Ovary (tissue), 3 donors: ENCODE data around the gene COL5A2.

Experiments
- EP300 ChIP-seq: sonication (generic); formaldehyde crosslinking; IDR thresholded peaks from one replicate; pipeline ENCODE4 v1.6.1; 2017; ENCODE audit warnings: antibody characterized with exemption
- TF ChIP-seq, protein P1 (sequence below), 3 donors: fragments of 450-650 bp in 2 of 3; fragments of 200-600 bp in 1 of 3; IDR thresholded peaks; one replicate each; pipeline versions ENCODE4 v1.5.1 to v1.8.0; 2016 to 2022; ENCODE audit warnings: antibody characterized with exemption in 3 of 3, mild to moderate bottlenecking in 1 of 3
- donor health status: DM: no; HTN: no; CAD: no.

DNA sequence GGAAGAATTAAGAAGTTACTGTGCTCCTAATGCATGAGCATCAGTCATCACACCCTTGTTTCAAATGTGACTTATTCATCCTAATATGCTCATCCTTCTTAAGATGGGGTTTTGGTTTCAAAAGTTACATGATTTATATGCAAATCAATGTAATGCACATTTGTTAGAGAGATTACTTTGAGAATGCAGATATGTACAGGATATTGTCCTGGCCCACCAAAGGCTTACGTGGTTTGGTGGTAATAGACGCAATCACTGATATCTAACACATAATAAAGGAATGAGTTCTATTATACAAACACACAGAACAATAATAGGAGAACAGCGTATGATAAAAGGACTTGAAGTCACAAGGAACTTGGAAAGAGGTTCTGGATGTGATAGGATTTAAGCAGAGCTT lies 11.1 kb upstream of the COL5A2 start:
- TF ChIP-seq EP300 = no peak
- TF ChIP-seq, protein P1, sequence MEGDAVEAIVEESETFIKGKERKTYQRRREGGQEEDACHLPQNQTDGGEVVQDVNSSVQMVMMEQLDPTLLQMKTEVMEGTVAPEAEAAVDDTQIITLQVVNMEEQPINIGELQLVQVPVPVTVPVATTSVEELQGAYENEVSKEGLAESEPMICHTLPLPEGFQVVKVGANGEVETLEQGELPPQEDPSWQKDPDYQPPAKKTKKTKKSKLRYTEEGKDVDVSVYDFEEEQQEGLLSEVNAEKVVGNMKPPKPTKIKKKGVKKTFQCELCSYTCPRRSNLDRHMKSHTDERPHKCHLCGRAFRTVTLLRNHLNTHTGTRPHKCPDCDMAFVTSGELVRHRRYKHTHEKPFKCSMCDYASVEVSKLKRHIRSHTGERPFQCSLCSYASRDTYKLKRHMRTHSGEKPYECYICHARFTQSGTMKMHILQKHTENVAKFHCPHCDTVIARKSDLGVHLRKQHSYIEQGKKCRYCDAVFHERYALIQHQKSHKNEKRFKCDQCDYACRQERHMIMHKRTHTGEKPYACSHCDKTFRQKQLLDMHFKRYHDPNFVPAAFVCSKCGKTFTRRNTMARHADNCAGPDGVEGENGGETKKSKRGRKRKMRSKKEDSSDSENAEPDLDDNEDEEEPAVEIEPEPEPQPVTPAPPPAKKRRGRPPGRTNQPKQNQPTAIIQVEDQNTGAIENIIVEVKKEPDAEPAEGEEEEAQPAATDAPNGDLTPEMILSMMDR (IDR thresholded peaks at IDR 0.05) = no peak
